ENCODE data around the gene EDEM3. TPM values are rescaled to one million over a fixed set of nuclear protein-coding genes. Genes with fewer than 3 reads are reported as not detected.
"Not testable (repeated sequence)": the region's sequence is repeated elsewhere in the genome, so short reads cannot be mapped to it uniquely, and the experiment has no call there.

EDEM3 gene
- total RNA-seq, 1 donor, result 24.7 TPM

GRCh38 chr1:184682956-184683355 is 71.7 kb downstream of the EDEM3 start:
- Histone ChIP-seq H3K27me3 (ENCODE audit: insufficient read depth, low read length) (no peaks in the 10 kb centered on the region), H3K9me3 (ENCODE audit: low read depth, low read length) (no peaks in the 10 kb centered on the region), H3K4me3 (ENCODE audit: low read length) (no peak overlapping the region), H3K4me1 (ENCODE audit: insufficient read depth, low read length) (no peaks in the 10 kb centered on the region)

- H3K27me3 ChIP-seq (ENCODE audit: insufficient read depth, low read length); H3K4me3 ChIP-seq (ENCODE audit: low read length); H3K4me1 ChIP-seq (ENCODE audit: insufficient read depth, low read length); H3K9me3 ChIP-seq (ENCODE audit: low read depth, low read length): not testable (repeated sequence)
Observed at GRCh38 chr1:184680611-184681225, 73.9 kb downstream of the EDEM3 start.

GRCh38 chr1:184679472-184679871 is 75.2 kb downstream of the EDEM3 start:
- not testable (repeated sequence) for H3K27me3 ChIP-seq (ENCODE audit: insufficient read depth, low read length); H3K4me1 ChIP-seq (ENCODE audit: insufficient read depth, low read length); H3K4me3 ChIP-seq (ENCODE audit: low read length); H3K9me3 ChIP-seq (ENCODE audit: low read depth, low read length)

DNA sequence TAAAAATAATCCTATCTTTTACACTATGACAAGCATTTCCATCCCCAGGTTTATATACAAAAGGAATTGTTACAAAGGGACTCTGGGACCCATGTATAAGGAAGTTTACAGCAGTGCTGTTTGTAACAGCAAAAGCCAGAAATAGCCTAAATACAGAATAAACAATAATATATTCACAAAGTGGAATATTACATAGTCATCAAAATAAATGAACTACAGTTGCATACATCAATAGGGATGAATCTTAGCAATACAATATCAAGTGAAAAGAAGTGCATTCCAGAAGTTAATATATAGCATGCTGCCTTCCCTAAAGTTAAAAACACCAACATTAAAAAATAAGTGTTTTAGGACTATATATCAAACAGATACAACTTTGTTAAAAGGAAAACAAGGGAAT is 77.3 kb downstream of the EDEM3 start:
- no peaks in the 10 kb centered on the region for H3K4me1 ChIP-seq (ENCODE audit: insufficient read depth, low read length)
- no peaks in the 10 kb centered on the region for H3K9me3 ChIP-seq (ENCODE audit: low read depth, low read length)
- H3K27me3 ChIP-seq (ENCODE audit: insufficient read depth, low read length), result no peaks in the 10 kb centered on the region
- no peak overlapping the region for H3K4me3 ChIP-seq (ENCODE audit: low read length)

DNA sequence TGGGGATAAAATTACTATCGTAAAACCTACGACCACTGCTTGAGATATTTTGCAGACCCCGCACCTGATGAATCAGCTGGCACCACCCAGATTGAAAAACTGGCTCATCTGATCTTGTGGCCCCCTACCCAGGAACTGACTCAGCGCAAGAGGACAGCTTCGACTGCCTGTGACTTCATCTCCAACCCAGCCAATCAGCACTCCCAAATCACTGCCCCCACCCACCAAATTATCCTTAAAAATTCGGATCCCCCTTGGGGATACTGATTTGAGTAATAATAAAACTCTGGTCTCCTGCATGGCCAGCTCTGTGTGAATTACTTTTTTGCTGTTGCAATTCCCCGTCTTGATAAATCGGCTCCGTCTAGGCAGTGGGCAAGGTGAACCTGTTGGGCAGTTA is 81.4 kb downstream of the EDEM3 start:
- no peak overlapping the region for H3K4me3 ChIP-seq (ENCODE audit: low read length)
- no peaks in the 10 kb centered on the region for H3K9me3 ChIP-seq (ENCODE audit: low read depth, low read length)
- H3K27me3 ChIP-seq (ENCODE audit: insufficient read depth, low read length), result no peaks in the 10 kb centered on the region
- H3K4me1 ChIP-seq (ENCODE audit: insufficient read depth, low read length), result no peaks in the 10 kb centered on the region

DNA sequence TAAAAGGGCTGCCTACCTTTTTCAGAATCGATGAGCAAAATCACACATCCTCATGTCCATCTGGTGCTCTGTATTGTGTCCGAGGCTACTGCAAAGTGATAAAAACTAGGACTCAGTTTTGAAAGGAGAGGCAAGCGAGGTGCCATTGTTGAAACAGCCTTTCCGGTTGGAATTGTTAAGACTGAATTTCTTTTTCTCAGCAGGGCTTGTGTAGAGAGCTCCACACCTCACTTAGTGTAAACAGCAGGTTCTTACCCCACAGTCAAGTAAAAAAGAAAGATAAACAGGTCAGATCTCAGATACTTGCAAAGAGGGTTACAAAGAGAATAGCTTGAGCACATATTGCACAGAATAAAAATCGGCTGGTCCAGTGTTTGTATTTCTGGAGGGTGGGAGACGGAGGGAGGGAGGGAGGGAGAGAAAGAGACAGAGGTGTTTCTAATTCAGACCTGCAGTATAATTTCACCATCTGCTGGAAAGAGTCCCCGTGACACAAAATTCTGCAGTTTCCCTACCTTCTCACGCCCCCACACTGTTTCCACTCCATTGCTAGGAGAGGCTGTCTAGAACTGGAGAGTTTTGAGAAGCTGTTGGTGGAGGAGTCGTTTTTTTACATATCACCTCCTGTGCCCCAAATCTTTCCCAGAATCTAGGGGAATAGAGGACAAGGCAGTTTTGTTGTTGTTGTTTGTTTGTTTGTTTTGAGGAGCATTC is 82.5 kb downstream of the EDEM3 start:
- no peaks in the 10 kb centered on the region for H3K9me3 ChIP-seq (ENCODE audit: low read depth, low read length)
- H3K4me3 ChIP-seq (ENCODE audit: low read length), result no peak overlapping the region
- no peaks in the 10 kb centered on the region for H3K4me1 ChIP-seq (ENCODE audit: insufficient read depth, low read length)
- H3K27me3 ChIP-seq (ENCODE audit: insufficient read depth, low read length), result no peaks in the 10 kb centered on the region

DNA sequence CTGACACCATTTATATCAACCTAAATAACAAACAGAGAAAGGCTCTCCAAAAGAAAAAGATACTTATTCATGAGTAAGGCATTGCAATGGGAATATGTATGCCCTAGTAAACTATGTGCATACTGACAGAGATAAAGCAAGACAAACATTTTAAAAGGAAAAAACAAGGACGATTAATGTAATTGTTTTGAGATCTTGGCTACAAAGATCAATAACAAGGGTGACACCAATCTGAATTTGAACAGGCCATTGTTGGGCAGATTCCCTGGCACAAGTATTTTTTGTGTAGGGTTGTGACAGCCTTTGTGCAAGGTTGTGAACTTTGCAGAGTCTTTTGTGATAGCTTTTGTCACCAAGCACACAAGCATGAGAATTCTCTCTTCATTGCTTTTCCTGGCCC is 85.3 kb downstream of the EDEM3 start:
- Histone ChIP-seq H3K4me3 (ENCODE audit: low read length) (no peak overlapping the region), H3K9me3 (ENCODE audit: low read depth, low read length) (no peaks in the 10 kb centered on the region), H3K27me3 (ENCODE audit: insufficient read depth, low read length) (no peaks in the 10 kb centered on the region), H3K4me1 (ENCODE audit: insufficient read depth, low read length) (no peaks in the 10 kb centered on the region)

DNA sequence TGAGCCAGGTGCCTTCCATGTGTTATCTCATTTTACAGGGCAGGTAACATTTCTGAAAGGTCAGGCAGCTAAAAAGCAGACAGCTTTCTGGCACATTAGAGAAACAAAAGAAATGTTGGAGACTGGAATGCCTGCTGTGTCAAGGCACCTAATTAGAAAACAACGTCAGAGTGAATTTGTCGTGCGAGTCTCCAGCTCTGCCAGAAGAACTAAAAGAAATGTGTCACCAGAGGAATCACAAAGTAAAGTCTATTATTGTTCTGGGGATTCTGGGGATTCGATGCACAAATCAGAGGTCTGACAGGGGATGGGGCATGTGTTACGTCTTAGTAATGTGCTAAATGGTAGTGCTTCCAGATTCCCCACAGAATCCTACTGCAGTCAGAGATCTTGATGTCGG is 89.3 kb downstream of the EDEM3 start:
- H3K4me1 ChIP-seq (ENCODE audit: insufficient read depth, low read length), result peaks cover 4% of the 10 kb centered on the region
- H3K4me3 ChIP-seq (ENCODE audit: low read length), result no peak overlapping the region
- H3K9me3 ChIP-seq (ENCODE audit: low read depth, low read length), result no peaks in the 10 kb centered on the region
- H3K27me3 ChIP-seq (ENCODE audit: insufficient read depth, low read length), result no peaks in the 10 kb centered on the region

- Histone ChIP-seq H3K4me3 (ENCODE audit: low read length) (no peak overlapping the region), H3K9me3 (ENCODE audit: low read depth, low read length) (no peaks in the 10 kb centered on the region), H3K4me1 (ENCODE audit: insufficient read depth, low read length) (peaks cover 4% of the 10 kb centered on the region), H3K27me3 (ENCODE audit: insufficient read depth, low read length) (no peaks in the 10 kb centered on the region)
Observed at GRCh38 chr1:184664661-184665060, 90.0 kb downstream of the EDEM3 start.

- Histone ChIP-seq H3K4me1 (ENCODE audit: insufficient read depth, low read length) (peaks cover 4% of the 10 kb centered on the region), H3K4me3 (ENCODE audit: low read length) (no peak overlapping the region), H3K9me3 (ENCODE audit: low read depth, low read length) (no peaks in the 10 kb centered on the region), H3K27me3 (ENCODE audit: insufficient read depth, low read length) (no peaks in the 10 kb centered on the region)
Observed at GRCh38 chr1:184664042-184664660, 90.5 kb downstream of the EDEM3 start.

DNA sequence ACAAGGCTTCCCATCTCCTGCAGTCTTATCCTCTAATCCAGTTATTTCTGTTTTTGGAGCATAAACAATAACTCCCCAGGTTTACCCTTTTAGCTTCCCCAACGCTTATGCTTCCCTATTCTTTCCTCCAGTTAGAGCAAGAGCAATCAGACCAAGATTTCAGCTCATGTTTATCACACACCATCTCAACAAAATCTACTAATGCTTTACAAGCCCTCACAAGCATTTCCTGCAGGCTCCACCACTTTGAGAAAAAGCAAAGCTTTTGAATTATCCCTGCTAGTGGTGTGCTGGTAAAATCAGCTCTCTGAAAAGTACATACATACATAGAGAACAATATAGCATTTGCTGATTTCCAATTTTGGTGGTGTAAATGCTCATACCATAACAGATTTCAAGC is 92.9 kb downstream of the EDEM3 start:
- H3K9me3 ChIP-seq (ENCODE audit: low read depth, low read length), result no peaks in the 10 kb centered on the region
- H3K4me3 ChIP-seq (ENCODE audit: low read length), result no peak overlapping the region
- H3K27me3 ChIP-seq (ENCODE audit: insufficient read depth, low read length), result no peaks in the 10 kb centered on the region
- H3K4me1 ChIP-seq (ENCODE audit: insufficient read depth, low read length), result peaks cover 4% of the 10 kb centered on the region

- Histone ChIP-seq H3K4me3 (ENCODE audit: low read length) (no peak overlapping the region), H3K9me3 (ENCODE audit: low read depth, low read length) (no peaks in the 10 kb centered on the region), H3K27me3 (ENCODE audit: insufficient read depth, low read length) (no peaks in the 10 kb centered on the region), H3K4me1 (ENCODE audit: insufficient read depth, low read length) (peaks cover 4% of the 10 kb centered on the region)
Observed at GRCh38 chr1:184660462-184661191, 94.0 kb downstream of the EDEM3 start.

- Histone ChIP-seq H3K4me1 (ENCODE audit: insufficient read depth, low read length) (no peaks in the 10 kb centered on the region), H3K9me3 (ENCODE audit: low read depth, low read length) (no peaks in the 10 kb centered on the region), H3K27me3 (ENCODE audit: insufficient read depth, low read length) (no peaks in the 10 kb centered on the region), H3K4me3 (ENCODE audit: low read length) (no peak overlapping the region)
Observed at GRCh38 chr1:184658055-184658454, 96.6 kb downstream of the EDEM3 start.

DNA sequence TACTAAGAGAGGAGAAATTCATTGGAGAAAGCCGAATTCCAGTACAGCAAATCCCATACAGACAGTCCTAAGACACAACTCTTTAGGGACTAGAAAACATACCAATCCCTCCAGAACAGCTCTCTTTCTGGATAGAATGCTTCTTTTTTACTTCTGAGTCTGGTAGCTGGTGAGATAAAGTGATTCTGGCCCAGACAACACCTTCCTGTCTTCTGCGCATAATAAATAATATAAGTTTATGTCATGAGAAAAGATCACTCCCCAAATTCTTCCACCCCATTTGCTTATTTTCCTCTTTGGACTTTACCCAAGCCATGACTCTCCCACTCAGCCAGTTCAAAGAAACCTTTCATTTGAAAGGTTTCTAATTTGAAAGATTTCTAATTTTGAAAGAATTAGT is 98.4 kb downstream of the EDEM3 start:
- H3K9me3 ChIP-seq (ENCODE audit: low read depth, low read length), result no peaks in the 10 kb centered on the region
- no peaks in the 10 kb centered on the region for H3K4me1 ChIP-seq (ENCODE audit: insufficient read depth, low read length)
- H3K27me3 ChIP-seq (ENCODE audit: insufficient read depth, low read length), result no peaks in the 10 kb centered on the region
- no peak overlapping the region for H3K4me3 ChIP-seq (ENCODE audit: low read length)

GRCh38 chr1:184655185-184655584 is 99.5 kb downstream of the EDEM3 start:
- Histone ChIP-seq H3K27me3 (ENCODE audit: insufficient read depth, low read length) (no peaks in the 10 kb centered on the region), H3K4me1 (ENCODE audit: insufficient read depth, low read length) (peaks cover 5% of the 10 kb centered on the region), H3K9me3 (ENCODE audit: low read depth, low read length) (no peaks in the 10 kb centered on the region), H3K4me3 (ENCODE audit: low read length) (no peak overlapping the region)

All from mononuclear cell (primary cell).